GM10266 (cell line): Measurements from ENCODE around the gene FAM98C.

ENCODE experiments used
- DNase-seq: peaks from one replicate; pipeline ENCODE4 v3.0.0; 2012; ENCODE audit errors: extremely low spot score
- CTCF ChIP-seq: IDR thresholded peaks from 2 replicates; pipeline ENCODE4 v1.5.1; 2012; ENCODE audit warnings: mild to moderate bottlenecking, low read depth; ENCODE audit not compliant: control insufficient read depth, insufficient read depth; ENCODE audit errors: missing control alignments

FAM98C gene

GRCh38 chr19:38389957-38390924 is 12.7 kb upstream of the FAM98C start:
- no peak for DNase-seq
- TF ChIP-seq CTCF = no peak

- DNase-seq = no peak
- no peak for TF ChIP-seq CTCF
Measured at GRCh38 chr19:38391911-38392464, 10.9 kb upstream of the FAM98C start.

GRCh38 chr19:38392707-38393308 is 10.1 kb upstream of the FAM98C start:
- TF ChIP-seq CTCF = no peak
- no peak for DNase-seq

- DNase-seq = no peak
- no peak for TF ChIP-seq CTCF
Measured at GRCh38 chr19:38394488-38394887, 8.4 kb upstream of the FAM98C start.

- DNase-seq = no peak
- TF ChIP-seq CTCF = no peak
Measured at GRCh38 chr19:38395381-38396114, 7.3 kb upstream of the FAM98C start.

GRCh38 chr19:38399081-38399480 is 3.8 kb upstream of the FAM98C start:
- TF ChIP-seq CTCF = no peak
- no peak for DNase-seq
